C1 segment of cervical spinal cord (tissue), 14 donors: ENCODE data around the gene RAPGEF3.

Experiments used
- DNase-seq, 14 donors: peaks; one replicate each; lab custom pipeline; 2025; lab: John Stamatoyannopoulos, UW

Gene RAPGEF3

GRCh38 chr12:47743311-47743860, 15.3 kb downstream of the RAPGEF3 start:
- no peak for DNase-seq

GRCh38 chr12:47742253-47742825, 16.3 kb downstream of the RAPGEF3 start:
- peak in 3 of 14 donors; percentile 19 to 36 (median 25) for DNase-seq

GRCh38 chr12:47741340-47741703, 17.4 kb downstream of the RAPGEF3 start:
- peak in 13 of 14 donors; percentile 29 to 93 (median 82) for DNase-seq

GRCh38 chr12:47740606-47741339, 17.9 kb downstream of the RAPGEF3 start:
- peak in 2 of 14 donors; percentile 22 to 33 for DNase-seq

GRCh38 chr12:47739979-47740378, 18.7 kb downstream of the RAPGEF3 start:
- no peak for DNase-seq

GRCh38 chr12:47739297-47739696, 19.4 kb downstream of the RAPGEF3 start:
- no peak for DNase-seq

- no peak for DNase-seq
Observed at GRCh38 chr12:47737936-47738594, 20.6 kb downstream of the RAPGEF3 start.

- DNase-seq: peak; percentile 11 to 92 (median 68)
Observed at GRCh38 chr12:47736877-47737676, 21.6 kb downstream of the RAPGEF3 start.

- no peak for DNase-seq
Observed at GRCh38 chr12:47736216-47736615, 22.5 kb downstream of the RAPGEF3 start.

GRCh38 chr12:47735649-47736048, 23.0 kb downstream of the RAPGEF3 start:
- DNase-seq: no peak

GRCh38 chr12:47734725-47735480, 23.8 kb downstream of the RAPGEF3 start:
- DNase-seq: peak in 8 of 14 donors; percentile 16 to 49 (median 38)

- DNase-seq: no peak
Observed at GRCh38 chr12:47733142-47733541, 25.5 kb downstream of the RAPGEF3 start.

GRCh38 chr12:47732504-47732903, 26.2 kb downstream of the RAPGEF3 start:
- no peak for DNase-seq

GRCh38 chr12:47731723-47732122, 27.0 kb downstream of the RAPGEF3 start:
- no peak for DNase-seq

GRCh38 chr12:47730341-47730744, 28.3 kb downstream of the RAPGEF3 start:
- DNase-seq: no peak

- no peak for DNase-seq
Observed at GRCh38 chr12:47729233-47729632, 29.4 kb downstream of the RAPGEF3 start.

GRCh38 chr12:47725893-47726292, 32.8 kb downstream of the RAPGEF3 start:
- no peak for DNase-seq

- no peak for DNase-seq
Observed at GRCh38 chr12:47725091-47725772, 33.4 kb downstream of the RAPGEF3 start, which contains the start of gene ENDOU. Gene ENDOU, minus strand, starts transcription at chr12:47725490. Its CDS starts 77 bp downstream, at chr12:47725413.

GRCh38 chr12:47722941-47723631, 35.6 kb downstream of the RAPGEF3 start:
- DNase-seq: peak in 5 of 14 donors; percentile 21 to 62 (median 44)
